Liver (tissue), 3 donors: Measurements from ENCODE around the gene E2F2.

ENCODE experiments used
- HNF4A ChIP-seq, 2 donors: conservative IDR thresholded peaks; 2 replicates each; pipeline ENCODE4 v1.6.1; 2016; ENCODE audit warnings: antibody characterized with exemption in 2 of 2, mild to moderate bottlenecking in 2 of 2
- RXRA ChIP-seq, 2 donors: IDR thresholded peaks; 2 replicates each; pipeline ENCODE4 v1.6.1; 2017 to 2018; ENCODE audit warnings: antibody characterized with exemption in 2 of 2, mild to moderate bottlenecking in 1 of 2
- SP1 ChIP-seq: IDR thresholded peaks from 2 replicates; pipeline ENCODE4 v1.6.1; 2018; ENCODE audit warnings: antibody characterized with exemption, mild to moderate bottlenecking
- TAF1 ChIP-seq: conservative IDR thresholded peaks from 2 replicates; pipeline ENCODE4 v1.6.1; 2016; ENCODE audit warnings: antibody characterized with exemption, mild to moderate bottlenecking
- YY1 ChIP-seq: IDR thresholded peaks from 2 replicates; pipeline ENCODE4 v1.6.1; 2016; ENCODE audit warnings: antibody characterized with exemption, mild to moderate bottlenecking
- TF ChIP-seq, protein P1 (sequence below): fragments of 150-350 bp; IDR thresholded peaks from 2 replicates; pipeline ENCODE4 v1.5.1; 2017; ENCODE audit warnings: improper control_type of control experiment, low read depth, low read length; ENCODE audit not compliant: missing input control
- TF ChIP-seq, protein P2 (sequence below): IDR thresholded peaks from 2 replicates; pipeline ENCODE4 v1.6.1; 2016; ENCODE audit warnings: antibody characterized with exemption, mild to moderate bottlenecking
- donor health status: healthy.
- donor health status: healthy.

DNA sequence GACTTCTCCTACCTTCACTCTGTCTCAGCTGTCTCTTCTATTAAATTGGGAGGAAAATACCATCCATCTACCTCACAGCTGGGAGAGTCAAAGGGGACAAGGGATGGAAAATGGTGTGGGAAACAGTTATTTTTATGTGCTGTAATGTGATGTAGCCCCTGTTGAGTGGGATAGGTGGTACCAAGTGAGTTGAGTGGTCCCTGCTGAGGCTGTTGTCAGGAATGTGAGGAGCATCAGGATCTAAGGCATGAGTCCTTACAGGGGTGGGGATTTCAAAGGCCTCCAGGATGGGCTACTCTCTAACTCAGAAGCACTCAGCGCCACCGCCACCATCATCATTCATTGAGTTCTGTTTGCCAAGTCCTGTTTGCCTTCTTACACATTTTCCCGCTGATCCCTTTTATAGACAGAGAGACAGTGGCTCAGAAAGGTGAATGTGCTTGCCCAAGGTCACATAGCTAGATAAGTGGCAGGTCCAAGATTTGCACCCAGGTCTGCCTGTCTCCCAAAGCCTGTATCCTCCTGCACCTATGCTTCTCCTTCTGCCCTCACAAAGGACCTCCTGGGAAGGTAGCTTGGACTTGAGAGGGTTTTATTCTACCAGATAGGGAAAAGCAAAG is 32.8 kb upstream of the E2F2 start:
- TF ChIP-seq, protein P1, sequence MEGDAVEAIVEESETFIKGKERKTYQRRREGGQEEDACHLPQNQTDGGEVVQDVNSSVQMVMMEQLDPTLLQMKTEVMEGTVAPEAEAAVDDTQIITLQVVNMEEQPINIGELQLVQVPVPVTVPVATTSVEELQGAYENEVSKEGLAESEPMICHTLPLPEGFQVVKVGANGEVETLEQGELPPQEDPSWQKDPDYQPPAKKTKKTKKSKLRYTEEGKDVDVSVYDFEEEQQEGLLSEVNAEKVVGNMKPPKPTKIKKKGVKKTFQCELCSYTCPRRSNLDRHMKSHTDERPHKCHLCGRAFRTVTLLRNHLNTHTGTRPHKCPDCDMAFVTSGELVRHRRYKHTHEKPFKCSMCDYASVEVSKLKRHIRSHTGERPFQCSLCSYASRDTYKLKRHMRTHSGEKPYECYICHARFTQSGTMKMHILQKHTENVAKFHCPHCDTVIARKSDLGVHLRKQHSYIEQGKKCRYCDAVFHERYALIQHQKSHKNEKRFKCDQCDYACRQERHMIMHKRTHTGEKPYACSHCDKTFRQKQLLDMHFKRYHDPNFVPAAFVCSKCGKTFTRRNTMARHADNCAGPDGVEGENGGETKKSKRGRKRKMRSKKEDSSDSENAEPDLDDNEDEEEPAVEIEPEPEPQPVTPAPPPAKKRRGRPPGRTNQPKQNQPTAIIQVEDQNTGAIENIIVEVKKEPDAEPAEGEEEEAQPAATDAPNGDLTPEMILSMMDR, result no peak
- TF ChIP-seq YY1, result no peak
- no peak for TF ChIP-seq TAF1
- TF ChIP-seq RXRA (IDR thresholded peaks at IDR 0.05), result no peak
- no peak for TF ChIP-seq HNF4A (conservative IDR thresholded peaks at IDR 0.05)
- TF ChIP-seq SP1, result no peak
- TF ChIP-seq, protein P2, sequence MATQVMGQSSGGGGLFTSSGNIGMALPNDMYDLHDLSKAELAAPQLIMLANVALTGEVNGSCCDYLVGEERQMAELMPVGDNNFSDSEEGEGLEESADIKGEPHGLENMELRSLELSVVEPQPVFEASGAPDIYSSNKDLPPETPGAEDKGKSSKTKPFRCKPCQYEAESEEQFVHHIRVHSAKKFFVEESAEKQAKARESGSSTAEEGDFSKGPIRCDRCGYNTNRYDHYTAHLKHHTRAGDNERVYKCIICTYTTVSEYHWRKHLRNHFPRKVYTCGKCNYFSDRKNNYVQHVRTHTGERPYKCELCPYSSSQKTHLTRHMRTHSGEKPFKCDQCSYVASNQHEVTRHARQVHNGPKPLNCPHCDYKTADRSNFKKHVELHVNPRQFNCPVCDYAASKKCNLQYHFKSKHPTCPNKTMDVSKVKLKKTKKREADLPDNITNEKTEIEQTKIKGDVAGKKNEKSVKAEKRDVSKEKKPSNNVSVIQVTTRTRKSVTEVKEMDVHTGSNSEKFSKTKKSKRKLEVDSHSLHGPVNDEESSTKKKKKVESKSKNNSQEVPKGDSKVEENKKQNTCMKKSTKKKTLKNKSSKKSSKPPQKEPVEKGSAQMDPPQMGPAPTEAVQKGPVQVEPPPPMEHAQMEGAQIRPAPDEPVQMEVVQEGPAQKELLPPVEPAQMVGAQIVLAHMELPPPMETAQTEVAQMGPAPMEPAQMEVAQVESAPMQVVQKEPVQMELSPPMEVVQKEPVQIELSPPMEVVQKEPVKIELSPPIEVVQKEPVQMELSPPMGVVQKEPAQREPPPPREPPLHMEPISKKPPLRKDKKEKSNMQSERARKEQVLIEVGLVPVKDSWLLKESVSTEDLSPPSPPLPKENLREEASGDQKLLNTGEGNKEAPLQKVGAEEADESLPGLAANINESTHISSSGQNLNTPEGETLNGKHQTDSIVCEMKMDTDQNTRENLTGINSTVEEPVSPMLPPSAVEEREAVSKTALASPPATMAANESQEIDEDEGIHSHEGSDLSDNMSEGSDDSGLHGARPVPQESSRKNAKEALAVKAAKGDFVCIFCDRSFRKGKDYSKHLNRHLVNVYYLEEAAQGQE, result no peak
